GM12872 (cell line): Measurements from ENCODE around the gene NFIB.

Experiments
- TF ChIP-seq, protein P1 (sequence below): IDR thresholded peaks from 3 replicates; pipeline ENCODE4 v1.5.1; 2011; ENCODE audit warnings: low read depth, mild to moderate bottlenecking, low read length, moderate library complexity; ENCODE audit not compliant: insufficient read depth

The NFIB gene

DNA sequence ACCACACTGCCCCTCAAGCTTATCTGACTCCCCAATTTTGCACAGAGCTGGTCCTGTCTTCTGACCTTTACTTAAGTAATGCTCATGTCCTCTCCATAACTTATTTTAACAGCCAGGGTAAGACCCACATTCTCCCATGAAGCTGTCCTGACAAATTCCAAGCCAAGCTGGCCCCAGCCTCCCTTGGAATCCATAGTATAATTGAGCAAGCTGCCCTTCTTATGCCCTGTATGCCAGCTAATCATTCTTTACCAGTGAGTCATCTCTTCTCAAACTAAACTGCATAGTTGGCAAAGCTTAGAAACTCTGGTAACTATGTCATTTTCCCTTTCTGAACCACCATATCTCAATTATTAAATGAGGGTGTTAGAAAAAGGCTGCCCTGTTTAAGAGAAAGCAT is 92.4 kb downstream of the NFIB start:
- TF ChIP-seq, protein P1, sequence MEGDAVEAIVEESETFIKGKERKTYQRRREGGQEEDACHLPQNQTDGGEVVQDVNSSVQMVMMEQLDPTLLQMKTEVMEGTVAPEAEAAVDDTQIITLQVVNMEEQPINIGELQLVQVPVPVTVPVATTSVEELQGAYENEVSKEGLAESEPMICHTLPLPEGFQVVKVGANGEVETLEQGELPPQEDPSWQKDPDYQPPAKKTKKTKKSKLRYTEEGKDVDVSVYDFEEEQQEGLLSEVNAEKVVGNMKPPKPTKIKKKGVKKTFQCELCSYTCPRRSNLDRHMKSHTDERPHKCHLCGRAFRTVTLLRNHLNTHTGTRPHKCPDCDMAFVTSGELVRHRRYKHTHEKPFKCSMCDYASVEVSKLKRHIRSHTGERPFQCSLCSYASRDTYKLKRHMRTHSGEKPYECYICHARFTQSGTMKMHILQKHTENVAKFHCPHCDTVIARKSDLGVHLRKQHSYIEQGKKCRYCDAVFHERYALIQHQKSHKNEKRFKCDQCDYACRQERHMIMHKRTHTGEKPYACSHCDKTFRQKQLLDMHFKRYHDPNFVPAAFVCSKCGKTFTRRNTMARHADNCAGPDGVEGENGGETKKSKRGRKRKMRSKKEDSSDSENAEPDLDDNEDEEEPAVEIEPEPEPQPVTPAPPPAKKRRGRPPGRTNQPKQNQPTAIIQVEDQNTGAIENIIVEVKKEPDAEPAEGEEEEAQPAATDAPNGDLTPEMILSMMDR: no peak

DNA sequence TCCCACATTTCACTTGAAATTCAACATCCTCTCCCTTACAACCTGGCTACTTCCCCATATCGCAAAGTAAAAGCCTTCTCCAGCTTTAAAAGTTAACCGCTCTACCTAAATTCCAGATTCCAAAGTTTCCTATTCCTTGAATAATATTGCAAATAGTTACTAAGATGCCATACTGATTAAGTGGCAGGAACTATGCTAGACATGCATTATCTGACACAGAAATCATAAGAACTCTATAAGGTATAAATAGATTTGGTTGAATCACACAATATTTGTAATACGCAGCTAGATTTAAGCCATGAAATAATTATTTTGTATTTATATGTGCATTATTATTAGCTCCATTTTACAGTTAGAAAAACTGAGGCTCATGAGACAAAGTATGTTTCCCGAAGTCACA is 92.8 kb downstream of the NFIB start:
- TF ChIP-seq, protein P1: no peak

DNA sequence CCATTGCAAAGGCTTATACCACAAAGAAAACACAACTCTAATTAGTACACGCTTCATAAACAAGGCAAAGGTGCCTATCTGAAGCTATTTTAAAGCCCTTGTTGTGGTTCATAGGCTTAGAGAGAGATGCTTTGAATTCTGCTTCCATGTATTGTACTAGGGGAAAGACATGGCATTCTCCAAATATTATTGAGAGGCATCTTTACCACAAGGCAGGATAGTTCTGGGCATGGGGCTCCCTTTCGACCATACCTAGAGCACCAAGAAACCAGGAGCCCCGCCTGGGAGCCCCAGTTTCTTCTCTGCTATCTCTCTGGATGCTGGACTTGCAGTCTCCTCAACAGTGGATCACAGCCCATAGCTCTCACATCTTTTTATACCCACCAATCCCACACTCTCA is 93.7 kb downstream of the NFIB start:
- TF ChIP-seq, protein P1: no peak

DNA sequence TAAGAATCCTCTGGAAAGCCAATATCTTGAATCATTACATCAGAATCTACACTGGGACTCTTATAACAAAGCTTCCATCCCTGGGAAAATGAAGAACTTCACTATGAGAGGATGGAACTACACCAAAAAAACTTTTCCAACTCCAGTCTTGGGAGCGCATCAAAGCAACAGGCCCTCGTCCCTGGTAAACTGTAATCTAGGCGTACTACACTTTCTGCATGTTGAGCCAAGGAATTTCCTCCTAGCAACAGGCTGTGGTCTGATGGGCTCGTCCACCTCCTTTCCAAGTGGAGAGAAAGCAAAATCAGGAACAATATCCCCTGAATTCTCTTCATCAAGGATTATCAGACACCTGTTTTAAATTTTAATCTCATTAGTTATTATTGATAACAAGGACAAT is 94.1 kb downstream of the NFIB start:
- TF ChIP-seq, protein P1: no peak

DNA sequence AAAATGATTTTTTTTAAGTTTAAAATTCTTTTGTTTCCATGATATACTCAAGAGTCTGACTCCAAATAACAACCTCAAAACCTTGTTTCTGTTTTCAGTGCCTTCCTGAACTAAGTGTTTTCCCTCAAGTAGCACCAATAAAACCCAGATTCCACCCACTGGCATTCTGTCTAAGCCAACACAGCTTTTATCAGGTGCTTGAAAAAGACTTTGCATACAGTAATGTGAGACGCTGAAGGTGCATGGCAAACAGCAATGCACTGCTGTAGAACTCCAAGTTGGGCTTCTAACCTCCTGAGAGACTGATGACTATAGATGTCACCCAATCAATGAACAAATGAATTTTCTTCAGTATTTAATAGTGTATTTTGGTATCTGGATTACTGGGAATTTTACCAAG is 95.7 kb downstream of the NFIB start:
- TF ChIP-seq, protein P1: no peak

DNA sequence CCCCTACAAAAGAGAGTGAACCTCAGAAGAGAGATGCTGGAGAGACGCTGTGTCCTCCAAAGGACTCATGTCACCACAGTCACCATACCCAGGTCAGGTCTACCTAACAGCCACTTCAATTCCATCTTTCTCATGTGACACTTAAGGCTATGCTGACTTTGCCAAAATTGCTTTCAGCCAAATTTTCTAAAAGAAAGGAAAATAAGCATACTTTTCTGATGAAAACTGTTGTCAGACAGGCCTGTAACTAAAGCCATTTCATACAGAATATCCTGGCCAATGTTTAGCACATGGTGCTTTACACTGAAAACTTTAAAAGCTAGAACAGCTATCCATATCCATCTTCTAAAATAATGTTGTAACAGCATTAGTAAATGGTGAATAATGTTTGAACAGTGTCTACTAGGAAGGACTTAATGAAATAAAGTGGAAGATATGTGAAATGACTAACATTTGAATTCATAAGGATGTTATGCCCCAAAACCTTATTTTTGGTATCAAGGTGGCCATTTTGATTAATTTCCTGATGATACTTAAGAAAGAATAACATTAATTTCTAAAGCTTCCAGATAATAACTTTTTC is 97.2 kb downstream of the NFIB start:
- TF ChIP-seq, protein P1: no peak

DNA sequence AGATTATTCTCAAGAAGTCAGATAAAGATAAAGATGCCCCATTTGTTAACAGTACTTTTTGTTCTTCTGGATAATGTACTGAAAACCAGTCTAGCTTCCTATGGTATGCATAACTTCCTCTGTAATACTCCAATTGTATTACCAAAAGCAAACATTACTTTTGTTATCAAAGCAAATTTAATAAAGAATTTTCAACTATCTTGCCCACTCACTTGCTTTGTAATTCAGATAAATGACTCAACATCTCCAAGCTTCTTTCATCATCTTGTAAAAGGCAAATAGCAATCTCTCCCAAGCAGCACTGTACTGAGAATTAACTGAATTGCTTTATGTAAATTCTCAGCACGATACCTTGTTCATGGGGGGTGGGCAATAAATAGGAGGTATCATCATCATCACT is 98.3 kb downstream of the NFIB start:
- TF ChIP-seq, protein P1: no peak
